ENCODE measurements around the gene CREBBP. TPM values are rescaled to one million over a fixed set of nuclear protein-coding genes. Genes with fewer than 3 reads are reported as not detected.
"Not testable (repeated sequence)": the region's sequence is repeated elsewhere in the genome, so short reads cannot be mapped to it uniquely, and the experiment has no call there.

CREBBP gene
- polyA plus RNA-seq, 1 of the 3 experiments (the other 2 are of a cell fraction) = 5.7 TPM

- Histone ChIP-seq H3K4me3 (ENCODE audit: low read depth in 2 of 2, low read length in 1 of 2) (no peak overlapping the region), H3F3A (replicated peaks; ENCODE audit: insufficient read depth) (no peaks in the 10 kb centered on the region), H3K4me2 (no peak overlapping the region), H3K9me3 (no peaks in the 10 kb centered on the region), H3K27ac (ENCODE audit: low read depth in 2 of 2, low read length in 1 of 2) (no peak overlapping the region), H4K20me1 (ENCODE audit: insufficient read depth) (no peaks in the 10 kb centered on the region), H3K9me2 (no peaks in the 10 kb centered on the region), H3K4me1 (ENCODE audit: control insufficient read depth in 1 of 2, insufficient read depth in 2 of 2, low read depth in 1 of 2, low read length in 1 of 2) (no peaks in the 10 kb centered on the region; a peak in 1 of 4 replicates), H3K36me3 (replicated peaks in 1 of 2; ENCODE audit: control insufficient read depth in 1 of 2, insufficient read depth in 2 of 2, low read length in 1 of 2) (no peaks in the 10 kb centered on the region), H3K9ac (no peak overlapping the region), H2AFZ (ENCODE audit: low read depth) (no peak overlapping the region), H3K27me3 (ENCODE audit: insufficient read depth) (no peaks in the 10 kb centered on the region), H3K79me2 (ENCODE audit: insufficient read depth) (no peaks in the 10 kb centered on the region)
- WGBS (ENCODE audit: low lambda C conversion rate) = 71% methylated on average over 4 of the region's 4 CpGs
- TF ChIP-seq MEF2A (IDR thresholded peaks at IDR 0.05; ENCODE audit: borderline replicate concordance, low read depth) = no peak
- no peak for TF ChIP-seq USF1 (IDR thresholded peaks at IDR 0.05; ENCODE audit: borderline replicate concordance, low read depth)
- no peak for TF ChIP-seq RFX5 (IDR thresholded peaks at IDR 0.05; ENCODE audit: low read length)
- no peak for TF ChIP-seq ZBTB33 (IDR thresholded peaks at IDR 0.05; ENCODE audit: borderline replicate concordance, low read depth)
- TF ChIP-seq GATA2 (CRISPR knock-in tag; IDR thresholded peaks at IDR 0.05) = no peak
- TF ChIP-seq EZH2phosphoT487 (IDR thresholded peaks at IDR 0.05; ENCODE audit: borderline replicate concordance, low read depth) = no peak
- TF ChIP-seq SIN3A (IDR thresholded peaks at IDR 0.05; ENCODE audit: borderline replicate concordance, low read depth, low read length) = no peak
- no peak for TF ChIP-seq CHD2 (IDR thresholded peaks at IDR 0.05; ENCODE audit: low read length, partially characterized antibody)
- DNase-seq = no peak
- CTCF ChIA-PET = interaction anchor here (1.0 kb wide), 1 partner anchor 199 kb away, joined by 3 read pairs; no protein-coding TSS in a partner anchor
- POLR2A ChIA-PET = no interaction called here
These were observed 8.5 kb upstream of the CREBBP start for GRCh38 chr16:3889059-3889458.

GRCh38 chr16:3885999-3886398 lies 5.5 kb upstream of the CREBBP start:
- H4K20me1 ChIP-seq (ENCODE audit: insufficient read depth); H3K4me1 ChIP-seq (ENCODE audit: control insufficient read depth in 1 of 2, insufficient read depth in 2 of 2, low read depth in 1 of 2, low read length in 1 of 2); POLR2A ChIA-PET; H2AFZ ChIP-seq (ENCODE audit: low read depth); H3K4me3 ChIP-seq (ENCODE audit: low read depth in 2 of 2, low read length in 1 of 2); CTCF ChIA-PET; H3K27me3 ChIP-seq (ENCODE audit: insufficient read depth); H3K9me2 ChIP-seq; DNase-seq; H3K79me2 ChIP-seq (ENCODE audit: insufficient read depth); H3F3A ChIP-seq (replicated peaks; ENCODE audit: insufficient read depth); H3K9ac ChIP-seq; H3K27ac ChIP-seq (ENCODE audit: low read depth in 2 of 2, low read length in 1 of 2); H3K4me2 ChIP-seq; H3K9me3 ChIP-seq; H3K36me3 ChIP-seq (replicated peaks in 1 of 2; ENCODE audit: control insufficient read depth in 1 of 2, insufficient read depth in 2 of 2, low read length in 1 of 2): not testable (repeated sequence)
- 79% methylated on average over 5 of the region's 5 CpGs for WGBS (ENCODE audit: low lambda C conversion rate)

GRCh38 chr16:3884398-3884797 lies 3.9 kb upstream of the CREBBP start:
- WGBS (ENCODE audit: low lambda C conversion rate) = 44% methylated on average over 6 of the region's 6 CpGs
- no peak overlapping the region for H3K9ac ChIP-seq
- H4K20me1 ChIP-seq (ENCODE audit: insufficient read depth) = peaks cover 4% of the 10 kb centered on the region
- H2AFZ ChIP-seq (ENCODE audit: low read depth) = no peak overlapping the region
- peaks cover 0 to 6% of the 10 kb centered on the region in 2 experiments; a peak in 1 of 4 replicates for H3K4me1 ChIP-seq (ENCODE audit: control insufficient read depth in 1 of 2, insufficient read depth in 2 of 2, low read depth in 1 of 2, low read length in 1 of 2)
- peak; percentile 63 for DNase-seq
- CTCF ChIA-PET = no interaction called here
- peaks cover 4% of the 10 kb centered on the region for H3F3A ChIP-seq (replicated peaks; ENCODE audit: insufficient read depth)
- H3K27me3 ChIP-seq (ENCODE audit: insufficient read depth) = no peaks in the 10 kb centered on the region
- H3K79me2 ChIP-seq (ENCODE audit: insufficient read depth) = peaks cover 4% of the 10 kb centered on the region
- H3K36me3 ChIP-seq (replicated peaks in 1 of 2; ENCODE audit: control insufficient read depth in 1 of 2, insufficient read depth in 2 of 2, low read length in 1 of 2) = no peaks in the 10 kb centered on the region
- POLR2A ChIA-PET = no interaction called here
- H3K4me2 ChIP-seq = no peak overlapping the region
- no peaks in the 10 kb centered on the region for H3K9me3 ChIP-seq
- no peak overlapping the region for H3K4me3 ChIP-seq (ENCODE audit: low read depth in 2 of 2, low read length in 1 of 2)
- TF ChIP-seq GATA2 (CRISPR knock-in tag; IDR thresholded peaks at IDR 0.05) (peak; percentile 85), CTCF (IDR thresholded peaks at IDR 0.05) (no peak), RFX5 (IDR thresholded peaks at IDR 0.05; ENCODE audit: low read length) (no peak), EP300 (IDR thresholded peaks at IDR 0.05; ENCODE audit: borderline replicate concordance in 1 of 2, low read depth in 1 of 2, low read length in 1 of 2) (peak in 1 of 2 experiments; percentile 42; a peak in 1 of 4 replicates), ELF1 (IDR thresholded peaks at IDR 0.05) (no peak), TAF1 (IDR thresholded peaks at IDR 0.05; ENCODE audit: borderline replicate concordance, low read depth, low read length) (no peak)
- no peaks in the 10 kb centered on the region for H3K9me2 ChIP-seq
- no peak overlapping the region for H3K27ac ChIP-seq (ENCODE audit: low read depth in 2 of 2, low read length in 1 of 2)
